CD14-positive monocyte (primary cell): ENCODE measurements around the gene CHFR. TPM values are rescaled to one million over a fixed set of nuclear protein-coding genes. Genes with fewer than 3 reads are reported as not detected.

Source experiments
- DNase-seq, 3 donors: peaks; one replicate each; pipeline ENCODE4 v3.0.0-alpha.2; 2011 to 2022
- H2AFZ ChIP-seq: 2 replicates; pipeline ENCODE4 v1.6.0; 2012; ENCODE audit warnings: mild to moderate bottlenecking, low read depth, low read length, inconsistent platforms; ENCODE audit not compliant: insufficient read depth, poor library complexity, severe bottlenecking
- H3K27ac ChIP-seq, 2 donors: 1 replicate in 1 of 2; 2 replicates in 1 of 2; pipeline ENCODE4 v1.5.1; 2012 to 2013; ENCODE audit warnings: low read length in 2 of 2, control low read depth in 1 of 2, inconsistent platforms in 1 of 2, low read depth in 1 of 2, mild to moderate bottlenecking in 1 of 2
- H3K27me3 ChIP-seq, 2 donors: one replicate each; pipeline versions ENCODE4 v1.6.0 to v1.6.1; 2011 to 2013; ENCODE audit warnings: low read length in 2 of 2; ENCODE audit not compliant: control insufficient read depth in 2 of 2, insufficient read depth in 2 of 2
- H3K36me3 ChIP-seq, 2 donors: replicated peaks in 1 of 2; 1 replicate in 1 of 2; 2 replicates in 1 of 2; pipeline versions ENCODE4 v1.5.1 to v1.6.1; 2012 to 2013; ENCODE audit warnings: low read length in 2 of 2, control low read depth in 1 of 2, inconsistent platforms in 1 of 2, mild to moderate bottlenecking in 1 of 2; ENCODE audit not compliant: insufficient read depth in 2 of 2, control insufficient read depth in 1 of 2
- H3K4me1 ChIP-seq, 2 donors: 1 replicate in 1 of 2; 2 replicates in 1 of 2; pipeline versions ENCODE4 v1.5.1 to v1.6.1; 2012 to 2013; ENCODE audit warnings: low read length in 2 of 2, control low read depth in 1 of 2, inconsistent platforms in 1 of 2, mild to moderate bottlenecking in 1 of 2, moderate library complexity in 1 of 2; ENCODE audit not compliant: insufficient read depth in 2 of 2, control insufficient read depth in 1 of 2
- H3K4me2 ChIP-seq: replicated peaks from 2 replicates; pipeline ENCODE3; 2012; ENCODE audit warnings: low read length, moderate library complexity, mild to moderate bottlenecking; ENCODE audit not compliant: poor library complexity, severe bottlenecking; ENCODE audit errors: extremely low read depth
- H3K4me3 ChIP-seq, 3 experiments: fragments of 200-600 bp in 1 of 3; sonication (generic) in 1 of 3; replicated peaks in 1 of 3; 1 replicate in 2 of 3; 2 replicates in 1 of 3; pipeline ENCODE4 v1.5.1; 2011 to 2013; ENCODE audit warnings: low read length in 3 of 3, mild to moderate bottlenecking in 3 of 3, control low read depth in 2 of 3, low read depth in 2 of 3, inconsistent platforms in 1 of 3, moderate library complexity in 1 of 3
- H3K79me2 ChIP-seq: 2 replicates; pipeline ENCODE4 v1.6.0; 2012; ENCODE audit warnings: mild to moderate bottlenecking, control low read depth, inconsistent platforms, low read length, moderate library complexity; ENCODE audit not compliant: insufficient read depth
- H3K9ac ChIP-seq: 2 replicates; pipeline ENCODE4 v1.6.0; 2017; ENCODE audit warnings: low read length, mild to moderate bottlenecking; ENCODE audit not compliant: insufficient read depth, poor library complexity, severe bottlenecking
- H3K9me3 ChIP-seq, 2 donors: replicated peaks in 1 of 2; 1 replicate in 1 of 2; 2 replicates in 1 of 2; pipeline versions ENCODE4 v1.5.1 to v1.6.1; 2012 to 2013; ENCODE audit warnings: low read length in 2 of 2, control low read depth in 1 of 2; ENCODE audit not compliant: control insufficient read depth in 1 of 2, insufficient read depth in 1 of 2
- H4K20me1 ChIP-seq: 2 replicates; pipeline ENCODE4 v1.6.0; 2012; ENCODE audit warnings: mild to moderate bottlenecking, low read length, control low read depth, moderate library complexity; ENCODE audit not compliant: insufficient read depth
- H3K27ac Mint-ChIP-seq, 7 donors: one replicate each; pipeline ENCODE4 v1.8.0; 2020; ENCODE audit warnings: mild to moderate bottlenecking in 7 of 7, mixed read lengths in 7 of 7, moderate library complexity in 6 of 7, inconsistent platforms in 2 of 7
- H3K27me3 Mint-ChIP-seq, 3 donors: one replicate each; pipeline ENCODE4 v1.8.0; 2021 to 2022; ENCODE audit warnings: low read depth in 3 of 3, mild to moderate bottlenecking in 3 of 3, mixed read lengths in 3 of 3, moderate library complexity in 3 of 3, inconsistent platforms in 1 of 3
- H3K36me3 Mint-ChIP-seq, 2 donors: one replicate each; pipeline ENCODE4 v1.8.0; 2020; ENCODE audit warnings: mixed read lengths in 2 of 2, inconsistent platforms in 1 of 2, mild to moderate bottlenecking in 1 of 2
- H3K4me1 Mint-ChIP-seq: one replicate; pipeline ENCODE4 v1.8.0; 2020; ENCODE audit warnings: mild to moderate bottlenecking, mixed read lengths
- H3K4me3 Mint-ChIP-seq, 2 donors: one replicate each; pipeline ENCODE4 v1.8.0; 2020; ENCODE audit warnings: mild to moderate bottlenecking in 2 of 2, mixed read lengths in 2 of 2, moderate library complexity in 1 of 2
- H3K9me3 Mint-ChIP-seq, 7 donors: one replicate each; pipeline ENCODE4 v1.8.0; 2020 to 2022; ENCODE audit warnings: mixed read lengths in 7 of 7, mild to moderate bottlenecking in 6 of 7, moderate library complexity in 6 of 7, inconsistent platforms in 2 of 7
- CTCF ChIP-seq: fragments of 200-600 bp; IDR thresholded peaks from one replicate; pipeline ENCODE4 v1.8.0; 2022; ENCODE audit warnings: antibody characterized with exemption, mild to moderate bottlenecking
- WGBS: methylation state at CpG from one replicate; pipeline ENCODE4 v1.1.5; 2013; ENCODE audit warnings: missing lambda C conversion rate; ENCODE audit not compliant: insufficient coverage; 5-methylcytosine and 5-hydroxymethylcytosine counted together
- intact Hi-C, 2 donors: fragments of 100-400 bp; cut with micrococcal nuclease; formaldehyde crosslinking; loops; one replicate each; pipeline versions ENCODE4 v1.15.0 to v1.15.1; 2023
- polyA plus RNA-seq, 3 donors: library from polyadenylated mRNA; depleted of rRNA in 1 of 3; unstranded in 2 of 3; stranded (reverse) in 1 of 3; fragments of 300-500 nt in 2 of 3; fragments of >200 nt in 1 of 3; fragmentation: Illumina TruSeq in 2 of 3; gene quantifications; 1 replicate in 2 of 3; 2 replicates in 1 of 3; pipeline ENCODE4 v1.2.3, GENCODE V29; 2012 to 2021

Gene CHFR
- polyA plus RNA-seq, 3 donors = 28.0 to 76.3 (median 39.3) TPM

- no peak overlapping the region for H3K27ac Mint-ChIP-seq
- no peak for DNase-seq
- Histone ChIP-seq H4K20me1 (peaks cover 16% of the 10 kb centered on the region), H3K4me2 (no peak overlapping the region), H3K79me2 (peaks cover 7% of the 10 kb centered on the region), H3K9me3 (peaks cover 70 to 75% of the 10 kb centered on the region in 2 donors), H3K4me3 (no peak overlapping the region), H3K27me3 (no peaks in the 10 kb centered on the region), H3K9ac (no peak overlapping the region), H2AFZ (no peak overlapping the region), H3K4me1 (no peaks in the 10 kb centered on the region), H3K36me3 (peaks cover 72 to 97% of the 10 kb centered on the region in 2 donors), H3K27ac (no peak overlapping the region)
- H3K27me3 Mint-ChIP-seq = no peaks in the 10 kb centered on the region
- no peak for TF ChIP-seq CTCF
- H3K9me3 Mint-ChIP-seq = peaks cover 49 to 73% (median 63%) of the 10 kb centered on the region in 7 donors
- H3K4me1 Mint-ChIP-seq = no peaks in the 10 kb centered on the region
- WGBS = 96% methylated on average over 14 of the region's 14 CpGs
- H3K36me3 Mint-ChIP-seq = peaks cover 76 to 91% of the 10 kb centered on the region in 2 donors
- no peak overlapping the region for H3K4me3 Mint-ChIP-seq
- intact Hi-C loops = no loop called here
Observed at GRCh38 chr12:132869551-132869950, 17.9 kb downstream of the CHFR start.

DNA sequence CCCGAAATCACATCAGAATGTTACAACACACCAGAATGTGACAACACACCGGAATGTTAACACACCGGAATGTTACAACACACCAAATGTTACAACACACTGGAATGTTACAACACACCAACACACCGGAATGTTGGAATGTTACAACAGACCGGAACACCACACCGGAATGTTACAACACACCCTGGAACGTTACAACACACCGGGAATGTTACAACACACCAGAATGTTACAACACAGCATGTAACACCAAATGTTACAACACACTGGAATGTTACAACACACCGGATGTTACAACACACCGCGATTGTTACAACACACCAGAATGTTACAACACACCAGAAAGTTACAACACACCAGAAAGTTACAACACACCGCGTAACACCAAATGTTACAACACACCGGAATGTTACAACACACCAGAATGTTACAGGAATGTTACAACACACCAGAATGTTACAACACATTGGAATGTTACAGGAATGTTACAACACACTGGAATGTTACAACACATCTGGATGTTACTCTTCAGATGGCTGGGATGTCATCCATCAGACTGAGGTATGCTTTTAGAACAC lies 21.1 kb downstream of the CHFR start:
- Mint-ChIP-seq H3K4me3 (no peak overlapping the region), H3K9me3 (peaks cover 40 to 74% (median 59%) of the 10 kb centered on the region in 7 donors), H3K4me1 (no peaks in the 10 kb centered on the region), H3K27me3 (no peaks in the 10 kb centered on the region), H3K36me3 (peaks cover 64 to 92% of the 10 kb centered on the region in 2 donors), H3K27ac (peak overlapping the region; percentile 53 to 99 (median 85))
- Histone ChIP-seq H3K4me1 (no peaks in the 10 kb centered on the region), H3K79me2 (peaks cover 5% of the 10 kb centered on the region), H3K4me3 (peak overlapping the region in 1 of 3 experiments; percentile 39), H4K20me1 (no peaks in the 10 kb centered on the region), H3K27me3 (no peaks in the 10 kb centered on the region), H3K4me2 (no peak overlapping the region), H3K9ac (no peak overlapping the region), H2AFZ (no peak overlapping the region), H3K9me3 (peaks cover 70 to 71% of the 10 kb centered on the region in 2 donors), H3K27ac (peak overlapping the region; percentile 36 to 71), H3K36me3 (peaks cover 55 to 87% of the 10 kb centered on the region in 2 donors)
- peak; percentile 18 to 61 (median 33) for DNase-seq
- no peak for TF ChIP-seq CTCF
- intact Hi-C loops = no loop called here
- WGBS = 28% methylated on average over 11 of the region's 14 CpGs
